Measurements from ENCODE around the gene SYT1.

DNA sequence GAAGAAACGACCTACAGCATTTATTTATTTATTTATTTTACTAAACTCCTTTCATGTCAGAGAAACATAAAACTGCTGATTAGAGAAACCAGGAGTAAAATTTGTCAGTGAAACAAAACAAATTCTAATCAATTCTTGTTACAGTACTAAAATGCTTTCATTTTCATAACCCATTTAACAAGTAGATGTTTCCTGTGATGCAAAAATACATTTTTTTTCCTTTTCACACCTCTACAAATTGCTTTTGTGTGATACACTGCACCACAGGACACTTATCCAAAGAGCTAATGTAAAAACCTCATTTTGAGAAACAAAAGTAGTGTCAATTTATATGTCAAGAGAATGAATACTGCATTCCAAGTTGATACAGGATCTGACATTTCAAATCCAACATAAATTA is 155.1 kb downstream of the SYT1 start:
- TF ChIP-seq CTCF (conservative IDR thresholded peaks at IDR 0.05; ENCODE audit: low read depth in 2 of 2): no peak
- no peak for TF ChIP-seq POLR2AphosphoS5 (IDR thresholded peaks at IDR 0.05; ENCODE audit: low read depth)
- TF ChIP-seq EZH2 (IDR thresholded peaks at IDR 0.05; ENCODE audit: low read depth, unreplicated experiment): no peak
- TF ChIP-seq JUNB (IDR thresholded peaks at IDR 0.05; ENCODE audit: unreplicated experiment): no peak
- TF ChIP-seq EZH2phosphoT487 (IDR thresholded peaks at IDR 0.05; ENCODE audit: unreplicated experiment): no peak
